ENCODE data around the gene AMPD3. TPM values are rescaled to one million over a fixed set of nuclear protein-coding genes. Genes with fewer than 3 reads are reported as not detected.

Gene AMPD3
- total and polyA plus RNA-seq, 4 donors: 12.8 to 19.0 (median 13.6) TPM

DNA sequence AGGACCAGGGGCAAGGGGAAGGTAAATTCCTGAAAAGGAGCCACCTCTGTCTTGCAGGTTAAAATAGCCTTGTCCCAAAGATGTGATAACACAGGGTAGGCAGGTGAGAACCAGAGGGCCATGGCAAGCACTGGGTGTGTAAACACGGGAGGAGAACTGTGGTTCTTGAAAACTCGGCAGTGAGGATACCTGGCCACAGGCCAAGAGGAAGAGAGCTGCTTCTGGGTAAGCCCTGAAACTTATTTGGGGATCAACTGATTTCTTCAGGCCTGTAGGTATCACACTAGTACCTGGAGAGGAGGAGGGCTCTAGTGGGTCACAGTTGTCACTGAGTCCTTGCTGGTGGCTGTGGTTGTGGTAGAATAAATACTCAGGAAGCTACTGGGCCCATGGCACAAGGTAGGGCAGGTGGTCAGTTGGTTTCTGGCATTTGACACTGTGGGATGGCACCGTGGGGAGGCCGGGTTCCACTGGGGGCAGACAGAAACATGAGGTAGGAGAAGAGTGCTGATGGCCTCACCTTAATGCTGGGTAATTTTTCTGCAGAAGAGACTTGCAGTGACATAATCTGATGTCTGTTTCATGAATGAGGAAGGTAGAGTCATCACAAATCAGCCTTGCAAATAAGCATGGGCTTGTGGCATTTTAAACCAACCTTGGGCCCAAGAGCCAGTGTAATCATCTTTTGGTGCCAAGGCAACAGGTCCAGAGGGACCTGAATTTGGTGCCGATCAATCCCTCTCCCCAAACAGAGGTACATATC, 22.0 kb downstream of the AMPD3 start:
- Histone ChIP-seq H3K27me3 (ENCODE audit: control insufficient read depth, insufficient read depth, low read length) (no peaks in the 10 kb centered on the region), H3K4me3 (ENCODE audit: low read depth, low read length) (no peak overlapping the region), H3K27ac (ENCODE audit: low read depth, low read length) (no peak overlapping the region), H3K9me3 (ENCODE audit: control insufficient read depth, insufficient read depth, low read length) (no peaks in the 10 kb centered on the region), H3K36me3 (ENCODE audit: control insufficient read depth, insufficient read depth, low read length) (peaks cover 4% of the 10 kb centered on the region), H3K4me1 (ENCODE audit: control insufficient read depth, insufficient read depth, low read length) (peaks cover 18% of the 10 kb centered on the region)
- whole genome bisulfite sequencing (ENCODE audit: insufficient coverage): 88% methylated on average over 4 of the region's 5 CpGs
- DNase-seq (ENCODE audit: low read depth in 4 of 6, low spot score in 6 of 6): no peak

DNA sequence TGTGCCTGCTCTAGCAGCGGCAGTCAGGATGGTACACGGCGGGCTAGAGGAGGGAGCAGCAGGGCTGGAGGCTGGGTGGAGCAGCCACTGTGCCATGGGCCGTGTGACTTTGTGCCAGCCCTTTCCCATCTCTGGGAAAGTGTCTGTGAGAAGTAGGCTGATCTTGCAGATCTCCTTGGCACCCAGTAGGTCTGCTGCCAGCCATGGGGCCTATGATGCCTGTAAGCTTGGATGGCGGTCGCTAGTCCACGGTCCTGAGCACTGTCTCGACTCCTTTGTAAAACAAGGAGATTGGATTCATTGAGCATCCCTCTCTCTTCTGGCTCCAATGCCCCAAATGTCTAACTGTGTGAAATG, 22.6 kb downstream of the AMPD3 start:
- Histone ChIP-seq H3K4me3 (ENCODE audit: low read depth, low read length) (no peak overlapping the region), H3K9me3 (ENCODE audit: control insufficient read depth, insufficient read depth, low read length) (no peaks in the 10 kb centered on the region), H3K36me3 (ENCODE audit: control insufficient read depth, insufficient read depth, low read length) (peaks cover 4% of the 10 kb centered on the region), H3K27me3 (ENCODE audit: control insufficient read depth, insufficient read depth, low read length) (no peaks in the 10 kb centered on the region), H3K27ac (ENCODE audit: low read depth, low read length) (no peak overlapping the region), H3K4me1 (ENCODE audit: control insufficient read depth, insufficient read depth, low read length) (peaks cover 18% of the 10 kb centered on the region)
- DNase-seq (ENCODE audit: low read depth in 4 of 6, low spot score in 6 of 6): no peak
- 96% methylated on average over 5 of the region's 8 CpGs for WGBS (ENCODE audit: insufficient coverage)

DNA sequence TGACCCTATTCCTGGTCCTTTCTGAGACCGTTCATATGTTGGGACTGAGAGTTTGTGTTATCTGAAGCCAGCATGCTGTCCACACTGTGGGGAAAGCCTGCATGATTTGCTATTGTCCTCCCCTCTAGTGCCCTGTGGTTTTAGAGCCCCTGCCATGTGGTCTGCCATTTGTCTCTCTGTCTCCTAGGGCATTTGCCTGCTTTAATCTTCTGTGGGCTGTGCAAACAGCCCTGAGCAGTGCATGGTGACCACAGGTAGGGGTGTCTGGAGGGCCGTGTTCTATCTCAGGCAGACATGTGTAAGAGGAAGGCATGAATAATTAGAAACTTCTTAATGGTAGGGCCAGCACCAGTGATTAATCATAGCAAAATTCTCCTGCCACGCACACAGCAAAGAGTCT, 23.0 kb downstream of the AMPD3 start:
- H3K4me3 ChIP-seq (ENCODE audit: low read depth, low read length): no peak overlapping the region
- no peak overlapping the region for H3K27ac ChIP-seq (ENCODE audit: low read depth, low read length)
- no peaks in the 10 kb centered on the region for H3K9me3 ChIP-seq (ENCODE audit: control insufficient read depth, insufficient read depth, low read length)
- 40% methylated on average over 1 of the region's 3 CpGs for WGBS (ENCODE audit: insufficient coverage)
- peaks cover 18% of the 10 kb centered on the region for H3K4me1 ChIP-seq (ENCODE audit: control insufficient read depth, insufficient read depth, low read length)
- H3K27me3 ChIP-seq (ENCODE audit: control insufficient read depth, insufficient read depth, low read length): no peaks in the 10 kb centered on the region
- no peak for DNase-seq (ENCODE audit: low read depth in 4 of 6, low spot score in 6 of 6)
- H3K36me3 ChIP-seq (ENCODE audit: control insufficient read depth, insufficient read depth, low read length): peaks cover 4% of the 10 kb centered on the region

DNA sequence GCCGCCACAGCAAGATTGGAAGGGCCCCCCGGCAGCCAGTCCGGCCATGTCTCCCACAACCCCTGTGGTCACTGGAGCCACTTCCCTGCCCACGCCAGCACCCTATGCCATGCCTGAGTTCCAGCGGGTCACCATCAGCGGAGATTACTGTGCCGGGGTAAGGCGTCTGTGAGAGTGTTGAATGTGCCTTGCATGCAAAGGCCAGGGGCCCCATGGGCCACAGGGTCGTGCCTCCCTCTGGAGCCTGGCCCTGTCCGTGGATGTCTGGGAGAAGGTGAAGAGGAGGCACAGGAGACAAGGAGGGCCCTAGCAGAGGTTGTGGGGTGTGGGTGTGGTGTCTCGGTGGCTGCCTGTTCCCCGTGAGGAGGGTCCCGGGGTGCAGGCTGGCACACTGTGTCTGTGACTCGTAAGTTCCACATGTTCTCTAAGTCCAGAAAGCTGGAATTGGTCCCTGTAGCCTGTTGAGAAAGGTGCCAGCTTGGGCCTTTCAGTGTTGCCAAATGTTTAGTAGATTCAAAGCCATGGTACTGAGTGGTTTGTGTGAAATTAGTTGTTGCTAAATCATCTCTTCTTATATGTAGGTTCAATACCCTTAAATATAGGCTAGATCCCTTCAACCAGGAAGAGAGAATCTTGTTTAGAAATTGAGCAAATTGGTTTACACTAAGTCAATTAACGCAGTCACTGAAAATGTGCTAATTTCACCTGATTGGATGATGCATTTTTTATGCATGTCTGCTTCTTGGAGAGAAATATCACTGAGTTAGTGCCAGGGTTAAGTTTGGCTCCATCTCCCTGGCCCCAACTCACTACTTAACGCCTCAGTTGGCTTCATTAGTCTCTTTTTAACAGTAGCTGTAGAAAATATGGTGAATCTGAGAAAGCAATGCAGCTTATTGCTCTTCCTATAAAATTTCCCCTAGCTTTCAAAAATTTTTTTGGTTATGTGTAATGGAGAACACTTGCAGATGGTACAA, 23.8 kb downstream of the AMPD3 start:
- Histone ChIP-seq H3K27me3 (ENCODE audit: control insufficient read depth, insufficient read depth, low read length) (no peaks in the 10 kb centered on the region), H3K4me1 (ENCODE audit: control insufficient read depth, insufficient read depth, low read length) (peaks cover 18% of the 10 kb centered on the region), H3K27ac (ENCODE audit: low read depth, low read length) (no peak overlapping the region), H3K9me3 (ENCODE audit: control insufficient read depth, insufficient read depth, low read length) (no peaks in the 10 kb centered on the region), H3K36me3 (ENCODE audit: control insufficient read depth, insufficient read depth, low read length) (peaks cover 4% of the 10 kb centered on the region), H3K4me3 (ENCODE audit: low read depth, low read length) (no peak overlapping the region)
- 75% methylated on average over 14 of the region's 16 CpGs for WGBS (ENCODE audit: insufficient coverage)
- peak in 2 of 6 donors; percentile 46 to 89 for DNase-seq (ENCODE audit: low read depth in 4 of 6, low spot score in 6 of 6)

DNA sequence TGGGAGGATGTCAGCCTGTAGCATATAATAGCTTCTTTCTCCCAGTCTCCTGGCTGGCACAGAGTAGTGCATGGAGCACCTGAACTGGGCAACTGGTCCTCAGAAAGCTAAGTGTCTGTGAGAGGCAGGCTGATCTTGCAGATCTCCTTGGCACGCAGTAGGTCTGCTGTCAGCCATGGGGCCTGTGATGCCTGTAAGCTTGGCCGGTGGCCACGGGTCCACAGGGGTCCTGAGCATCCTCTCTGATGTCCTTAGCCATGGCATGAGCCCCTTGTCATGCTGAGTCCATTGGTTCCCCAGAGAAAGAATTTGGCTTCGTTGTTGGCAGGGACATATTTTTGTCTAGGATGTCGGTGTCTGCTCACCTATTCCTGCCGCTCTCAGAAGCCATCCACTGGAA, 25.0 kb downstream of the AMPD3 start:
- Histone ChIP-seq H3K36me3 (ENCODE audit: control insufficient read depth, insufficient read depth, low read length) (peaks cover 9% of the 10 kb centered on the region), H3K9me3 (ENCODE audit: control insufficient read depth, insufficient read depth, low read length) (no peaks in the 10 kb centered on the region), H3K27me3 (ENCODE audit: control insufficient read depth, insufficient read depth, low read length) (no peaks in the 10 kb centered on the region), H3K27ac (ENCODE audit: low read depth, low read length) (no peak overlapping the region), H3K4me3 (ENCODE audit: low read depth, low read length) (no peak overlapping the region), H3K4me1 (ENCODE audit: control insufficient read depth, insufficient read depth, low read length) (peaks cover 18% of the 10 kb centered on the region)
- WGBS (ENCODE audit: insufficient coverage): 74% methylated on average over 4 of the region's 6 CpGs
- no peak for DNase-seq (ENCODE audit: low read depth in 4 of 6, low spot score in 6 of 6)

DNA sequence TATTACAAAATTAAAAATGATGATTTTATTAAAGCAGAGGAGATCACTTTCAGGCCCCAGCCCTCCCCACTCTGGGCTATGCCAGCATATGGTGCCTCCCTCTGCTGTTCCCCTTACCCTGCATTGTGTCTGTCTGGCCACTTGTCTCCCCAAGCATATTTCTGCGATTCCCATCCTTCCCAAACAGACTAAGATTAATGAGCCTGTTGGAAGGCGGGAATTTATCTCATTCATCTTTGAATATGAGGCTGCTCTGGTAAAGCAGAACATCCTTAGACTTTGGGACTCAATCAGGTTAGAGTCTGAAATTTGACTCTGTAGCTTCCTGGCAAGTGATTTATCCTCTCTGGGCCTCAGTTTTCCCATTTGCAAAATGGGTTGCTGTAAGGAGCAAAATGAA, 25.7 kb downstream of the AMPD3 start:
- WGBS (ENCODE audit: insufficient coverage): no CpG with 5 or more reads among the region's 2 CpGs
- Histone ChIP-seq H3K27ac (ENCODE audit: low read depth, low read length) (no peak overlapping the region), H3K9me3 (ENCODE audit: control insufficient read depth, insufficient read depth, low read length) (no peaks in the 10 kb centered on the region), H3K4me1 (ENCODE audit: control insufficient read depth, insufficient read depth, low read length) (peaks cover 18% of the 10 kb centered on the region), H3K4me3 (ENCODE audit: low read depth, low read length) (no peak overlapping the region), H3K36me3 (ENCODE audit: control insufficient read depth, insufficient read depth, low read length) (peaks cover 9% of the 10 kb centered on the region), H3K27me3 (ENCODE audit: control insufficient read depth, insufficient read depth, low read length) (no peaks in the 10 kb centered on the region)
- no peak for DNase-seq (ENCODE audit: low read depth in 4 of 6, low spot score in 6 of 6)

DNA sequence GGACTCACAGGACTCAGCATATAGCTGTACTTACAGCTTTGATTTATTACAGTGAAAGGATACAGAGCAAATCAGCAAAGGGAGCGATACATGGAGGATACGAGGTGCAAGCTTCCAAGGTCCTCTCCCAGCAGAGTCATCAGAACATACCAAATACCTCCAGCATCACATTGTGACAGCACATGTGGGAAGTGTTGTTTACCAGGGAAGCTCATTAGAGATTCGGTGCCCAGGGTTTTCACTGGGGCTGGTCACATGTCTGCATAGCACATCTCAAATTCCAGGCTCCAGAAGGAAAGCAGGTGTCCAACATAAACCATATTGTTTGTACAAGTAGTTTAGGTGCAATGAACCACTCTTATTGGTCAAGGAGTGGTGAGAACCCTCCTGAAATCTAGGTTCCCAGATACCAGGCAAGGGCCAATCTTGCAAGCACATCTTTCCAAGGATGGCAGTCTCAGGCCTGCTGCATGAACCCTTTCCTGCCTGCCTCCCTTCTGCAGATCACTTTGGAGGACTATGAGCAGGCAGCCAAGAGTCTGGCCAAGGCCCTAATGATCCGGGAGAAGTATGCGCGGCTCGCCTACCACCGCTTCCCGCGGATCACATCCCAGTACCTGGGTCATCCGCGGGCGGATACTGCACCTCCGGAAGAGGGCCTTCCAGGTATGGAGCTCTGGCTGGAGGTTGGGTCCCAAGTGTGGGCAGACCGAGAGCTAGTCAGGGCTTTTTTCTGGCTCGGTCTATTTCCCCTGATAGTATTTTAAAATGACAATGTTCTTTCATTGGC, 26.7 kb downstream of the AMPD3 start:
- DNase-seq (ENCODE audit: low read depth in 4 of 6, low spot score in 6 of 6): no peak
- Histone ChIP-seq H3K9me3 (ENCODE audit: control insufficient read depth, insufficient read depth, low read length) (no peaks in the 10 kb centered on the region), H3K4me1 (ENCODE audit: control insufficient read depth, insufficient read depth, low read length) (peaks cover 18% of the 10 kb centered on the region), H3K4me3 (ENCODE audit: low read depth, low read length) (no peak overlapping the region), H3K27ac (ENCODE audit: low read depth, low read length) (no peak overlapping the region), H3K36me3 (ENCODE audit: control insufficient read depth, insufficient read depth, low read length) (peaks cover 9% of the 10 kb centered on the region), H3K27me3 (ENCODE audit: control insufficient read depth, insufficient read depth, low read length) (no peaks in the 10 kb centered on the region)
- 96% methylated on average over 11 of the region's 16 CpGs for WGBS (ENCODE audit: insufficient coverage)

DNA sequence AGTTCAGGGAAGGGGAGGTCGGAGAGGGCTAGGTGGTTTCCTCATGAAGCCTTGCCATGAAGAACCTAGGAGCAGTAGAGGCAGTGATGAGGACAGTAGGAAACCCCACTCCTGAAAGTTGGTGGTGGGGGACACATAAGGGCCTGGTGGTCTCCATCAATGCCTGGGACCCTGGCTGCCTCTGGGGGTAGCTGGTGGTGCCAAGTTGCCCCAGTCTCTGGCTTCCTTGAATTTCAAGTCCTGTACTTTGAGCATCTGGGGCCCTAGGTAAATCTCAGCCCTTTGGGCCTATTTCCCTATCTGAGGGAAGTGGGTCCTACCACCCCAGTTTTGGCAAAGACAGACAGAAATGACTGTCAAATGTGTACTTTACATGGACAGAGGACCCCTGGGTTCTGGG, 28.1 kb downstream of the AMPD3 start:
- no peaks in the 10 kb centered on the region for H3K9me3 ChIP-seq (ENCODE audit: control insufficient read depth, insufficient read depth, low read length)
- no peak overlapping the region for H3K4me3 ChIP-seq (ENCODE audit: low read depth, low read length)
- DNase-seq (ENCODE audit: low read depth in 4 of 6, low spot score in 6 of 6): no peak
- no peak overlapping the region for H3K27ac ChIP-seq (ENCODE audit: low read depth, low read length)
- no peaks in the 10 kb centered on the region for H3K27me3 ChIP-seq (ENCODE audit: control insufficient read depth, insufficient read depth, low read length)
- peaks cover 16% of the 10 kb centered on the region for H3K36me3 ChIP-seq (ENCODE audit: control insufficient read depth, insufficient read depth, low read length)
- WGBS (ENCODE audit: insufficient coverage): 88% methylated on average over 1 of the region's 1 CpG
- H3K4me1 ChIP-seq (ENCODE audit: control insufficient read depth, insufficient read depth, low read length): peaks cover 11% of the 10 kb centered on the region

DNA sequence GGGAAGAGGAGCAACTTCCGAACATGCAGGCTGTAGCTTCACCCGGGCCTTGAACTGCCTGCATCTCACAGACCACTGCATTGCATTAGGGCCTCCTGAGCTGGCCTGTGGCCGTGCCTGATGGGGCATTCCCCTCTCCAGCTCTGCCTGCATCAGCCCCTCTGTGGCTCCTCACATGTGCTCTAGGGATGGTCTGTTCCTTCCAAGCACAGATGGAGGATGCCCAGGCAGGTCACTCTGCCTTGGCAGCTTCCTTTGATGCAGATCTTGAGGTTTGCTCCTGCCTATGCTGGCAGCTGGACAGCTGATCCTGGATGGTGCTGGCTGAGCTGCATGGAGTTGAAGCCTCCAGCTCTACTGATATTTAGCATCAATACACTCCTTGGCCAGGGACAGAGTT, 28.5 kb downstream of the AMPD3 start:
- WGBS (ENCODE audit: insufficient coverage): 63% methylated on average over 3 of the region's 3 CpGs
- no peak for DNase-seq (ENCODE audit: low read depth in 4 of 6, low spot score in 6 of 6)
- Histone ChIP-seq H3K36me3 (ENCODE audit: control insufficient read depth, insufficient read depth, low read length) (peaks cover 15% of the 10 kb centered on the region), H3K27me3 (ENCODE audit: control insufficient read depth, insufficient read depth, low read length) (no peaks in the 10 kb centered on the region), H3K9me3 (ENCODE audit: control insufficient read depth, insufficient read depth, low read length) (no peaks in the 10 kb centered on the region), H3K4me3 (ENCODE audit: low read depth, low read length) (no peak overlapping the region), H3K4me1 (ENCODE audit: control insufficient read depth, insufficient read depth, low read length) (peaks cover 7% of the 10 kb centered on the region), H3K27ac (ENCODE audit: low read depth, low read length) (no peak overlapping the region)
